ENCODE results near the gene DMD.

DNA sequence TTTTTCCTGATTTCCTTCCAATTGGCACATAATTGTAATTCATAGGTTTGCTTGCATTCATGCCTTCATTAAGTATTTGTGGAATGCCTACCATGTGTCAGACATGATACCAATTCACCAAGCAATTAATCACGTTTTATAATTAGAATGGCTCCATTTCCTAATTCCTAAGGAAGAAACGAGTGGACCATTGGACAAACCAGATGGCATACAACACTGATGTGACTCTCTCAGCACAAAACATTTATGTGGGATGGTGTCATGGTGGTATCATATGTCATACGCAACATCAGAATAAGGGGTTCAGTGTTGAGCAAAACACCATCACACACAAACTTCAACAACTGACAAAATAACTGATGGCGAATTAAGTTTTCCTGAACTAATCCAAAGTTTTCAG is 502.8 kb downstream of the DMD start:
- TF ChIP-seq POLR2AphosphoS5 (IDR thresholded peaks at IDR 0.05; ENCODE audit: low read depth, low read length) (no peak), POLR2A (IDR thresholded peaks at IDR 0.05; ENCODE audit: low read depth, low read length) (no peak), TAF1 (IDR thresholded peaks at IDR 0.05; ENCODE audit: borderline replicate concordance, low read depth, low read length) (no peak)
